SU-DHL-6 (cell line): ENCODE measurements around the gene SETD1B.

Experiments
- CTCF ChIP-seq: fragments of 200-600 bp; sonication (generic); IDR thresholded peaks from one replicate; pipeline ENCODE4 v1.5.1; 2017; ENCODE audit warnings: antibody characterized with exemption, mild to moderate bottlenecking, low read length, moderate library complexity; ENCODE audit not compliant: insufficient read depth, poor library complexity, severe bottlenecking
- EZH2phosphoT487 ChIP-seq: fragments of 200-600 bp; sonication (generic), shearing (Covaris generic); conservative IDR thresholded peaks from 2 replicates; pipeline ENCODE4 v1.6.1; 2018; ENCODE audit warnings: mild to moderate bottlenecking, antibody characterized with exemption, low read length, moderate library complexity, mixed read lengths

- no peak for TF ChIP-seq CTCF
- TF ChIP-seq EZH2phosphoT487: no peak
Measured at GRCh38 chr12:121804417-121805111, 755 bp downstream of the SETD1B start.
